HEK293T (cell line): ENCODE measurements around the gene XRN1.

Experiments used
- FOXA1 ChIP-seq: fragments of 450-650 bp; IDR thresholded peaks from 2 replicates; pipeline ENCODE4 v1.6.1; 2016; ENCODE audit warnings: mild to moderate bottlenecking
- FOXM1 ChIP-seq: fragments of 450-650 bp; IDR thresholded peaks from 2 replicates; pipeline ENCODE4 v1.6.1; 2017; ENCODE audit warnings: mild to moderate bottlenecking, borderline replicate concordance
- LEF1 ChIP-seq: fragments of 450-650 bp; IDR thresholded peaks from 2 replicates; pipeline ENCODE4 v1.6.1; 2017; ENCODE audit warnings: mild to moderate bottlenecking, borderline replicate concordance
- SP1 ChIP-seq: fragments of 450-650 bp; IDR thresholded peaks from 2 replicates; pipeline ENCODE4 v1.6.1; 2017
- SUZ12 ChIP-seq: fragments of 450-650 bp; IDR thresholded peaks from 2 replicates; pipeline ENCODE4 v1.6.1; 2016; ENCODE audit warnings: mild to moderate bottlenecking

DNA sequence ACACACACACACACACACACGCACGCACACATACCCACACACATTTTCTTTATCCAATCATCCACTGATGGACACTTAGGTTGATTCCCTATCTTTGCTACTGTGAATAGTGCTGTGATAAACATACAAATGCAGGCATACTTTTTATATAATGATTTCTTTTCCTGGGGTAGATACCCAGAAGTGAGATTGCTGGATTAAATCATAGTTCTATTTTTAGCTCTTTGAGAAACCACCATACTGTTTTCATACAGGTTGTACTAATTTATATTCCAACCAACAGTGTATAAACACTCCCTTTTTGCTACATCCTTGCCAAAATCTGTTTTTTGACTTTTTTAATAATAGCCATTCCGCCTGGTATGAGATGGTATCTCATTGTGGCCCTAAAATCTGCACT lies 127.9 kb downstream of the XRN1 start:
- no peak for TF ChIP-seq SUZ12
- no peak for TF ChIP-seq FOXA1
- TF ChIP-seq SP1 = no peak
- no peak for TF ChIP-seq FOXM1
- no peak for TF ChIP-seq LEF1
